MCF 10A (cell line): ENCODE results near the gene STK40. TPM values are rescaled to one million over a fixed set of nuclear protein-coding genes. Genes with fewer than 3 reads are reported as not detected.

ENCODE experiments used
- BruUV-seq: library from RNA; stranded (reverse); fragments of 400-500 nt; replicated peaks from 2 replicates; lab custom pipeline; 2021; lab: Mats Ljungman, UMichigan
- CTCF ChIA-PET: fragments of 300-600 bp; sonication (Branson Sonifier 250); formaldehyde crosslinking; extraction: SDS; loops from one replicate; lab custom pipeline; 2021; ENCODE audit warnings: antibody characterized with exemption, inconsistent platforms; lab: Yijun Ruan, JAX
- POLR2A ChIA-PET: fragments of 300-600, 350-650 bp; sonication (Branson Sonifier 250); formaldehyde crosslinking; extraction: SDS; loops from one replicate; lab custom pipeline; 2020; ENCODE audit warnings: antibody characterized with exemption, inconsistent platforms; lab: Yijun Ruan, JAX
- DNase-seq: peaks from one replicate; pipeline ENCODE4 v3.0.0-alpha.2; 2018; ENCODE audit not compliant: unreplicated experiment
- H3K27ac Mint-ChIP-seq: one replicate; pipeline ENCODE4 v1.8.0; 2022; ENCODE audit warnings: mild to moderate bottlenecking, low read depth, mixed read lengths; ENCODE audit not compliant: unreplicated experiment
- H3K27me3 Mint-ChIP-seq: one replicate; pipeline ENCODE4 v1.8.0; 2022; ENCODE audit warnings: mixed read lengths; ENCODE audit not compliant: insufficient read depth, unreplicated experiment
- H3K36me3 Mint-ChIP-seq: one replicate; pipeline ENCODE4 v1.8.0; 2022; ENCODE audit warnings: mild to moderate bottlenecking, moderate library complexity, mixed read lengths; ENCODE audit not compliant: insufficient read depth, unreplicated experiment
- H3K4me1 Mint-ChIP-seq: one replicate; pipeline ENCODE4 v1.8.0; 2022; ENCODE audit warnings: mixed read lengths; ENCODE audit not compliant: insufficient read depth, unreplicated experiment
- H3K4me3 Mint-ChIP-seq: one replicate; pipeline ENCODE4 v1.8.0; 2022; ENCODE audit warnings: mild to moderate bottlenecking, moderate library complexity, mixed read lengths; ENCODE audit not compliant: unreplicated experiment
- H3K9me3 Mint-ChIP-seq: one replicate; pipeline ENCODE4 v1.8.0; 2022; ENCODE audit warnings: mixed read lengths; ENCODE audit not compliant: unreplicated experiment
- intact Hi-C: fragments of 100-400 bp; cut with micrococcal nuclease; formaldehyde crosslinking; loops from 2 replicates; pipeline ENCODE4 v1.14.1; 2022
- total RNA-seq: library from RNA; stranded (reverse); gene quantifications from 2 replicates; pipeline ENCODE4 v1.2.3, GENCODE V29; 2022
- TF ChIP-seq, protein P1 (sequence below): fragments of 200-600 bp; IDR thresholded peaks from one replicate; pipeline ENCODE4 v1.8.0; 2022; ENCODE audit warnings: antibody characterized with exemption, mild to moderate bottlenecking; ENCODE audit not compliant: unreplicated experiment

Gene STK40
- total RNA-seq, 1 experiment from 2014 or later = 44.0 TPM

GRCh38 chr1:36384542-36385409, 948 bp downstream of the STK40 start:
- DNase-seq = peak; percentile 59
- no peaks in the 10 kb centered on the region for H3K27me3 Mint-ChIP-seq
- CTCF ChIA-PET = interaction anchor here (0.6 to 2.6 kb wide), 10 partner anchors 8 to 1217 kb away, joined by 3 to 8 read pairs (median 4); partner anchors contain the start of gene TRAPPC3
- H3K4me3 Mint-ChIP-seq = peak overlapping the region; percentile 89
- peak overlapping the region; percentile 73 for H3K27ac Mint-ChIP-seq
- TF ChIP-seq, protein P1, sequence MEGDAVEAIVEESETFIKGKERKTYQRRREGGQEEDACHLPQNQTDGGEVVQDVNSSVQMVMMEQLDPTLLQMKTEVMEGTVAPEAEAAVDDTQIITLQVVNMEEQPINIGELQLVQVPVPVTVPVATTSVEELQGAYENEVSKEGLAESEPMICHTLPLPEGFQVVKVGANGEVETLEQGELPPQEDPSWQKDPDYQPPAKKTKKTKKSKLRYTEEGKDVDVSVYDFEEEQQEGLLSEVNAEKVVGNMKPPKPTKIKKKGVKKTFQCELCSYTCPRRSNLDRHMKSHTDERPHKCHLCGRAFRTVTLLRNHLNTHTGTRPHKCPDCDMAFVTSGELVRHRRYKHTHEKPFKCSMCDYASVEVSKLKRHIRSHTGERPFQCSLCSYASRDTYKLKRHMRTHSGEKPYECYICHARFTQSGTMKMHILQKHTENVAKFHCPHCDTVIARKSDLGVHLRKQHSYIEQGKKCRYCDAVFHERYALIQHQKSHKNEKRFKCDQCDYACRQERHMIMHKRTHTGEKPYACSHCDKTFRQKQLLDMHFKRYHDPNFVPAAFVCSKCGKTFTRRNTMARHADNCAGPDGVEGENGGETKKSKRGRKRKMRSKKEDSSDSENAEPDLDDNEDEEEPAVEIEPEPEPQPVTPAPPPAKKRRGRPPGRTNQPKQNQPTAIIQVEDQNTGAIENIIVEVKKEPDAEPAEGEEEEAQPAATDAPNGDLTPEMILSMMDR = no peak
- H3K4me1 Mint-ChIP-seq = peaks cover 39% of the 10 kb centered on the region
- BruUV-seq = no TSS peak
- POLR2A ChIA-PET = interaction anchor here (0.7 to 6.2 kb wide), 12 partner anchors 13 to 236 kb away, joined by 3 to 148 read pairs (median 6); partner anchors contain the start of genes LSM10, MRPS15, OSCP1 and THRAP3
- H3K9me3 Mint-ChIP-seq = no peaks in the 10 kb centered on the region
- intact Hi-C loops = no loop called here
- H3K36me3 Mint-ChIP-seq = peaks cover 14% of the 10 kb centered on the region

GRCh38 chr1:36383240-36383639, 2.5 kb downstream of the STK40 start:
- DNase-seq = no peak
- Mint-ChIP-seq H3K4me1 (peaks cover 39% of the 10 kb centered on the region), H3K36me3 (peaks cover 21% of the 10 kb centered on the region), H3K4me3 (no peak overlapping the region), H3K9me3 (no peaks in the 10 kb centered on the region), H3K27me3 (no peaks in the 10 kb centered on the region), H3K27ac (no peak overlapping the region)
- TF ChIP-seq, protein P1 = no peak
- intact Hi-C loops = no loop called here
- CTCF ChIA-PET = interaction anchor here (1.0 to 2.6 kb wide), 4 partner anchors 15 to 41 kb away, joined by 3 to 8 read pairs (median 6); no protein-coding TSS in a partner anchor
- POLR2A ChIA-PET = interaction anchor here (1.1 to 6.2 kb wide), 2 partner anchors 15 to 34 kb away, joined by 3 to 148 read pairs; partner anchors contain the start of gene LSM10
- BruUV-seq = no TSS peak

DNA sequence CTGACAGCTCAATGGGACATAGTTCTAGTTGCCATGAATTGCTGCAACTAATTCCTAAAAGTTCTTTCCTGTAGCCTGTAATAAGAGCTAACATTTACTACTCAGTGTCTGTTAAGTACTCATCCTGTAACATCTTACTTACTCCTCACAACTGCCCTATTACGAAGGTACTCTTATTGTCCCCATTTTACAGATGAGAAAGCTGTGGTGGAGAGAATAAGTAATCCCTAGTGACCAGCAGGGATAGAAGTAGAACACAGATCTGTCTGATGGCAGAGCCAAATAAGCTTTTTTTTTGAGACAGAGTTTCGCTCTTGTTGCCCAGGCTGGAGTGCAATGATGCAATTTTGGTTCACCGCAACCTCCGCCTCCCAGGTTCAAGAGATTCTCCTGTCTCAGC, 3.1 kb downstream of the STK40 start:
- Mint-ChIP-seq H3K36me3 (peaks cover 21% of the 10 kb centered on the region), H3K9me3 (no peaks in the 10 kb centered on the region), H3K4me3 (no peak overlapping the region), H3K27ac (no peak overlapping the region), H3K27me3 (no peaks in the 10 kb centered on the region), H3K4me1 (peaks cover 37% of the 10 kb centered on the region)
- no peak for DNase-seq
- ChIA-PET POLR2A (interaction anchor here (1.1 kb wide), 1 partner anchor 33 kb away, joined by 3 read pairs; no protein-coding TSS in a partner anchor), CTCF (interaction anchor here (0.8 to 1.8 kb wide), 3 partner anchors 14 to 33 kb away, joined by 3 to 7 read pairs (median 5); no protein-coding TSS in a partner anchor)
- BruUV-seq = no TSS peak
- TF ChIP-seq, protein P1 = no peak
- intact Hi-C loops = no loop called here

DNA sequence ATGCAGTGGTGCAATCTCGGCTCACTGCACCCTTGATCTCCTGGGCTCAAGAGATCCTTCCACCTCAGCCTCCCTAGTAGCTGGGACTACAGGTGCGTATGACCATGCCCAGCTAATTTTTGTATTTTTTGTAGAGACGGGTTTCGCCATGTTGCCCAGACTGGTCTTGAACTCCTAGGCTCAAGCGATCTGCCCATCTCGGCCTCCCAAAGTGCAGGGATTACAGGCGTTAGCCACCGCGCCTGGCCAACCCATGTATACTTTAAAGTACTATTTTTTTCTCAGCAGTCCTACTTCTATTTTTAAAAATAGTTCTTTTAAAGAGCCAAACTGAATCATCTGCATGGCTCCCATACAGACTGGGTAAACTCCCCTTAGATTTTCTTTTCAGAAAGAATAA, 3.5 kb downstream of the STK40 start:
- POLR2A ChIA-PET = interaction anchor here (0.6 to 1.1 kb wide), 2 partner anchors 33 to 244 kb away, joined by 3 to 5 read pairs; no protein-coding TSS in a partner anchor
- Mint-ChIP-seq H3K4me1 (peaks cover 32% of the 10 kb centered on the region), H3K27me3 (no peaks in the 10 kb centered on the region), H3K27ac (no peak overlapping the region), H3K36me3 (peaks cover 21% of the 10 kb centered on the region), H3K4me3 (no peak overlapping the region), H3K9me3 (no peaks in the 10 kb centered on the region)
- DNase-seq = no peak
- TF ChIP-seq, protein P1 = no peak
- CTCF ChIA-PET = interaction anchor here (0.5 to 1.8 kb wide), 6 partner anchors 14 to 75 kb away, joined by 3 to 7 read pairs (median 3); no protein-coding TSS in a partner anchor
- no TSS peak for BruUV-seq
- intact Hi-C loops = no loop called here
